ENCODE data around the gene TMEM223.
"Not testable (repeated sequence)": the region's sequence is repeated elsewhere in the genome, so short reads cannot be mapped to it uniquely, and the experiment has no call there.

The TMEM223 gene

DNA sequence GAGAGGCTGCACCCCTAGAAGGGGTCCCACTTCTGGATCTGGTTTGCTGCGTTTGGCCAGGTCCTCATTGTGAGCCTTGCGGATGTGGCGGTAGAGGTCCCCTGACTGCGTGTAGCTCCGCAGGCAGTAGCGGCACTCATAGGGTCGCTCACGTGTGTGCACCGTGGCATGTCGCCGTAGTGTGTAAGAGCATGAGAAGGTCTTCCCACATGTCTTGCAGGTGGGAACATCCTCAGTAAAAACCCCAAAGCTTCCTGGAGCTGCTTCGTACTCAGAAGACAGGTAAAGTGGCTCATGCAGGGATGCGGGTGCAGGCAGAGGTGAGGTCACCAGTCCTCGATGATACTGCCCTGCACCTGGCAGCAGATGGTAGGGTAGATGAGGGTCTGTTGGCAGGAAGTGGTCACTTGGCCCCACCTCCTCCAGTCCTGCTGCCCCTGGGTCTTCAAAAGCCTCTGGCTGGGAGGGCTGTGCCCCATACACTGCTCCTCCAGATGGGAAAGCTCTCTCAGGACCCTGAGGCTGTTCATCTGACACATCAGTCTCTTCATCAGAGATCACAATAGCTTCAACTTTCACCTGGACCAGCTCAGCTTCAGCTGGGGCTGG, 39.5 kb downstream of the TMEM223 start:
- no peak for DNase-seq

- not testable (repeated sequence) for DNase-seq
Measured at GRCh38 chr11:62749931-62750330, 41.9 kb downstream of the TMEM223 start.

DNA sequence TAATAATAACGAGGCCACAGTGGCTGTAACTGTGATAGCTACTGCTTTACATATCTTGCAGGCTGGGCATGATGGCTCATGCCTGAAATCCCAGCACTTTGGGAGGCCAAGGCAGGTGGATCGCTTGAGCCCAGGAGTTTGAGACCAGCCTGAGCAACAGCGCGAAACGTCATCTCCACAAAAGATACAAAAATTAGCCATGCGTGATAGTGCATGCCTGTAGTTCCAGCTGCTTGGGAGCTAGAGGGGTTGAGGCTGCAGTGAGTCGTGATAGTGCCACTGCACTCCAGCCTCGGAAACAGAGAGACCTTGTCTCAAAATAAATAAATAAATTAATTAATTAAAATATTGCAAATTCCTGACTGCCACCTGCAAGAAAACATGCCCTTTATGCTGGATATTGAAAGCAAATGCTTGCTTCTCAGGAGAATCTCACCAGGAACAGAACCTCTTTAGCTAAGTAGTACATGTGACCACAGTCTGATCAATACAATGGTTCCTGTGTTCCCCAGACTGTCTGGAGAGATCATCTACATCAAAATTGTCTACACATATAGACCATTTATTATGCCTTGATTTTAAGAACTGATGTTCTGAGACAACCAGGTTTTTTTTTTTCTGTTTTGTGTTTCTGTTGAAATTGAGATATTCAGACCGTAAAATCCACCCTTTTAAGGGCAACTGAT, 44.2 kb downstream of the TMEM223 start:
- no peak for DNase-seq

Data from NCI-H774 (cell line).